ENCODE results near the gene JPH3.
"Not testable (repeated sequence)": the region's sequence is repeated elsewhere in the genome, so short reads cannot be mapped to it uniquely, and the experiment has no call there.

The JPH3 gene

DNA sequence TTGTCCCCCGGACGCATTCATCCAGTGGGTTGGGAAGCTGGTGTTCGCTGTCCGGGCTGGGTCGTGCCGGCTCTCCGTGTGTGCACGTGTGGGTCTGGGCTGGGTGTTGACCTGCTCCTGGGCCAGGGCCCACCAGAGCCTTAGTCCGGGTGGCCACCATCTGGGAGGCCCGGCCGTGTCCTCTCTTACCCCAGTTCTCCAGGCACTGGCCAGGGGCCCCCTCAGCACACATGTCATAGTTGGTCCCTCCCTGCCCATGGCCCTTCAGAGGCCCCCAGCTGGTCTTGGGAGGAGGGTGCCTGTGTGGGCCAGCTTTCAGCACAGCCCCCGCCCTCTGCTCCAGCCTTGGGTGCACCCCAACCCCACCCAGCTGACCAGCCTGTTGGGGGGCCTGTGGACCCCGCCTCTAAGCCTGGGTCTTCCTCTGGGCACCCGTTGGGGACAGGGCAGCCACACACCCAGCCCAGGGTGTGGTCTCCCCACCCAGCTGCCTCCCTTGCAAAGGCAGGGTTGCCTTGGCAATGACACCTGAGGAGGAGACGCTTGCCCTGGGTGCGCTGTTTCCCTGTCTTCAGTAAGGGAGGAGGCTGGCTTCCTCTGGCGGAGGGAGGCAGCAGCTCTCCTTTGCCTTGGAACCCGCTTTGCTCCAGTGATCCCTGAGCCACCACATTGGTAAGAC lies 77.4 kb downstream of the JPH3 start:
- H3K4me3 ChIP-seq (ENCODE audit: low read depth, low read length), result no peak overlapping the region

DNA sequence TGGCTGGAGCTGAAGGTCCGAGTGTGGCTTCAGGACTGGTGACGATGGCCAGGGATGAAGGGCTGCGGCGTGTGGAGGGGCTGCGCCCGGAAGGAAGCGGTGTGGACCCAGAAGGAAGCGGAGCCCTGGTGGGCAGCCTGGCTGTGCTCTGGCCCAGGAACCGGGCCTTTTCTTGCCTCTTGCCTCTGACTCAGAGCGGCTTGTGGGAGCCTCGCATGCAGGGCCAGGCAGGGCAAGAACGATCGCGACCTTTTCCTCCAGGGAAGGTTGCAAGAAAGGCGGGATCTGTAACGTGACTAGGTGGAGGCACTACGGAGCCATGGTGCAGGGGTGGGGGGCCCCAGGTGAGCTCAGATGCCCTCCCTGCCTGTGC lies 78.0 kb downstream of the JPH3 start:
- H3K4me3 ChIP-seq (ENCODE audit: low read depth, low read length), result no peak overlapping the region
- TF ChIP-seq, protein P1, sequence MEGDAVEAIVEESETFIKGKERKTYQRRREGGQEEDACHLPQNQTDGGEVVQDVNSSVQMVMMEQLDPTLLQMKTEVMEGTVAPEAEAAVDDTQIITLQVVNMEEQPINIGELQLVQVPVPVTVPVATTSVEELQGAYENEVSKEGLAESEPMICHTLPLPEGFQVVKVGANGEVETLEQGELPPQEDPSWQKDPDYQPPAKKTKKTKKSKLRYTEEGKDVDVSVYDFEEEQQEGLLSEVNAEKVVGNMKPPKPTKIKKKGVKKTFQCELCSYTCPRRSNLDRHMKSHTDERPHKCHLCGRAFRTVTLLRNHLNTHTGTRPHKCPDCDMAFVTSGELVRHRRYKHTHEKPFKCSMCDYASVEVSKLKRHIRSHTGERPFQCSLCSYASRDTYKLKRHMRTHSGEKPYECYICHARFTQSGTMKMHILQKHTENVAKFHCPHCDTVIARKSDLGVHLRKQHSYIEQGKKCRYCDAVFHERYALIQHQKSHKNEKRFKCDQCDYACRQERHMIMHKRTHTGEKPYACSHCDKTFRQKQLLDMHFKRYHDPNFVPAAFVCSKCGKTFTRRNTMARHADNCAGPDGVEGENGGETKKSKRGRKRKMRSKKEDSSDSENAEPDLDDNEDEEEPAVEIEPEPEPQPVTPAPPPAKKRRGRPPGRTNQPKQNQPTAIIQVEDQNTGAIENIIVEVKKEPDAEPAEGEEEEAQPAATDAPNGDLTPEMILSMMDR (IDR thresholded peaks at IDR 0.05; ENCODE audit: borderline replicate concordance, insufficient read depth, low read depth, low read length), result no peak

More for the DNA sequence above, 77.4 kb downstream of the JPH3 start:
- TF ChIP-seq, protein P1 (IDR thresholded peaks at IDR 0.05; ENCODE audit: borderline replicate concordance, insufficient read depth, low read depth, low read length), result no peak

DNA sequence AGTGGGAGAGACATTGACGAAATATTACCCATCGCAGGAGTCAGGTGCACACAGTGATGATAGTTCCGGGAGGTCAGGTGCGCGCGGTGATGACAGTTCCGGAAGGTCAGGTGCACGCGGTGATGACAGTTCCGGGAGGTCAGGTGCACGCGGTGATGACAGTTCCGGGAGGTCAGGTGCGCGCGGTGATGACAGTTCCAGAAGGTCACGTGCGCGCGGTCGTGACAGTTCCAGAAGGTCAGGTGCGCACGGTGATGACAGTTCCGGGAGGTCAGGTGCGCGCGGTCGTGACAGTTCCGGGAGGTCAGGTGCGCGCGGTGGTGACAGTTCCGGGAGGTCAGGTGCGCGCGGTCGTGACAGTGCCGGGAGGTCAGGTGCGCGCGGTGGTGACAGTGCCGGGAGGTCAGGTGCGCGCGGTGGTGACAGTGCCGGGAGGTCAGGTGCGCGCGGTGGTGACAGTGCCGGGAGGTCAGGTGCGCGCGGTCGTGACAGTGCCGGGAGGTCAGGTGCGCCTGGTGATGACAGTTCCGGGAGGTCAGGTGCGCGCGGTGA lies 78.8 kb downstream of the JPH3 start:
- not testable (repeated sequence) for H3K4me3 ChIP-seq (ENCODE audit: low read depth, low read length)

DNA sequence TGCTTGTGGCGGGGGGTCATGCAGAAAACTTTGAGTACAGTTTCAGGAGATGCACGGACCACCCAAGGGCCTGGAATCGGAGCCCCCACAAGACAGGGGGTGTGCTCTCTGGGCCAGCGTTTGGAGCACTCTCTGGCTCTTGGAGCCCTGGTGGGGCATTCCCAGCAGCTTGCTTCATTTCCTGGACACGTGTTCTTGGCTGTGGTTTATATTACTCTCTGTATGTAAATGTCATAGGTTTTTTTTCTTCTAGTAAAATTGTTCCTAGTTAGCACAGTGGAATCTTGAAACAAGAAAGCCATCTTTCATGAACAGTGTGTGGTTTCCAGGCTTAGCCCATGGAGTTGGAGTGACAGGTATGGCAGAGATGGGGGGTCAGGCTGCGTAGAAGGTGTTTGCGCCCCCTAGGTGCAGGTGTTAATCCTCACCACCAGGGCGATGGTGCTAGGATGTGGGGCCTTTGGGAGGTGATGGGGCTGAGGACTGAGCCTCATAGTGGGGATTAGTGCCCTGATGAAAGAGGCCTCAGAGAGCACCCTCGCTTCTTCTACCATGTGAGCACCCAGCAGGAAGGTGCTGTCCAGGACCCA lies 79.8 kb downstream of the JPH3 start:
- H3K4me3 ChIP-seq (ENCODE audit: low read depth, low read length), result no peak overlapping the region
- TF ChIP-seq, protein P1 (IDR thresholded peaks at IDR 0.05; ENCODE audit: borderline replicate concordance, insufficient read depth, low read depth, low read length), result peak; percentile 61

DNA sequence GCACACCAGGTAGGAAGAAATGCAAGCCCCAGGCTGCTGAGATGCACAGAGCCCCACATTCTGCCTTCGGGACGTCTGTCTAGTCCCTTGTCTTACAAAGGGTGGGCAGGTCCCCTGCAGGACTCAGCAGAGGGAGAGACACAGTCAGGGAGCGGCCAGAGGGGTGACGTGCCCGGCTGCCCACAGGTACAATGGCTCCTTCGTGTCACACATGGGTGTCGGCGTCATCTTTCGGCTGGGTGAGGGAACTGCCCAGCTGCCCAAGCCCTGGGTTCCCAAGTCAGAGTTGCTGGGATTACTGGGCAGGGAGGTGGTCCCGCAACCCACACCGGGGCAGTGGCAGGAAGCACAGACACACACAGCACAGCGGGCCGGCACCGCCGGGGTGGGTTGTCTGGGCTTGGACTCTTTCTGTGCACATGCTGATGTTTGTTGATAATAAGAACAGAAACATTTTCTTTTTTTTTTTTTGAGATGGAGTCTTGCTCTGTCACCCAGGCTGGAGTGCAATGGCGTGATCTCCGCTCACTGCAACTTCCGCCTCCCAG lies 80.6 kb downstream of the JPH3 start:
- no peak overlapping the region for H3K4me3 ChIP-seq (ENCODE audit: low read depth, low read length)
- TF ChIP-seq, protein P1 (IDR thresholded peaks at IDR 0.05; ENCODE audit: borderline replicate concordance, insufficient read depth, low read depth, low read length), result no peak

DNA sequence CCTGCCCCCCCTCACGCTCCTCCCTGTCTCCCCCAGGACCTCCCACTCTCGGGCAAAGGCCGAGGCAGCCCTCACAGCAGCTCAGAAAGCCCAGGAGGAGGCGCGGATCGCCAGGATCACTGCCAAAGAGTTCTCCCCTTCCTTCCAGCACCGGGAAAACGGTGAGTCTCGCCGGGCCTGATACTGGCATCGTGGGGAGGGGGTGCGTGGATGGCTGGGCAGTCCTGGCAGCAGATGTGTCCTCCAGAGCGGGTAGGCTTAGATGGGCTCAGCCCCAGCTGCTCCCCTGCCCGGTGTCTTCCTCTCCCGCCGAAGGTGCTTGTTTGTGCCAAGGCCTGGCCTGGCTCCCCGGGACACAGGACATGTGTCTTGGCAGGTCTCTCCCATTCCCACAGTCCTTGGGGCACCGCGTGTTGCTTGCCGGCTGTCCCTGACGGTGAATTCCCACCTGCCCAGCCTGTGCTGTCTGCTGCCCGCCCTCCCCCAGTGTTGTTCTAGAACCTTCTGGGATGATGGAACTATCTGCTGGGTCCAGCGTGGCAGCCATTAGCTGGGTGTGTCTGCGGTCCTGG lies 81.9 kb downstream of the JPH3 start:
- TF ChIP-seq, protein P1 (IDR thresholded peaks at IDR 0.05; ENCODE audit: borderline replicate concordance, insufficient read depth, low read depth, low read length), result no peak
- no peak overlapping the region for H3K4me3 ChIP-seq (ENCODE audit: low read depth, low read length)

DNA sequence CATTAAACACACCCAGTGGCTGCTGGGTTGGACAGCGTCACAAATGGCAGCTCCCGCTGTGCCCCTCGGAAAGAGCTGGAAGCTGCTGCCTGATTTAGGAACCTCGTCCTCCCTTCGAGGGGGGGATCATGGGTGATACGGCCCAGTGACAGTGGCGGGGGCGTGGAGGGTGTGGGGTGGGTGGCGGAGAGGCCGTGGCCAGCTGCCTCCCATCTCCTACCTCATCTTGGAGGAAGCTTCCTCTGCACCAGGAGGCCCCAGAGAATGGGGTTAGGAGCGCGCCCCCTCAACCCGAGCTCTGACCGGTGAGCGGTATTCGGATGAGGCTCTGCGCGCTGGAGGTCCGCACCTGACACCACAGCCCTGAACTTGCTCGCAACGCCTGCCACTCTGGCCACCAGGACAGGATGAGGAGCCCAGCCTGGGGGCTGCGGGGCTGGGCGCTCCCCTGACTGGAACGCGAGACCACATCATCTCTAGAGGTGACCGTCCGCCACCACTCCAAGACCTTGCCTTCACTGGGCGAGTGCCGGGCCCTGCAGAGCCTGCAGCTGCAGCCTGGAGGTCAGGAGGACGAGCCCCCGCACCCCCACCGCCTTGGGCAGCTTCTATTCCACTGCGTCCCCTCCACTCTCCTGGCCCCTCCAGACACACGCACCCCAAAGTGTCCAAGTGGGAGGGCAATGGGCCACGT lies 82.5 kb downstream of the JPH3 start:
- TF ChIP-seq, protein P1 (IDR thresholded peaks at IDR 0.05; ENCODE audit: borderline replicate concordance, insufficient read depth, low read depth, low read length), result no peak
- no peak overlapping the region for H3K4me3 ChIP-seq (ENCODE audit: low read depth, low read length)

All from GM12875 (cell line).